Chondrocyte (in vitro differentiated cells): Measurements from ENCODE around the gene NEURL2. TPM values are rescaled to one million over a fixed set of nuclear protein-coding genes. Genes with fewer than 3 reads are reported as not detected.
A peak's percentile ranks its signal among the peaks of the same experiment; 100 is the strongest.
"Not testable (repeated sequence)": the region's sequence is repeated elsewhere in the genome, so short reads cannot be mapped to it uniquely, and the experiment has no call there.

Experiments
- DNase-seq: peaks from one replicate; pipeline ENCODE4 v3.0.0; 2021; ENCODE audit warnings: mixed read lengths, low spot score
- H3K27ac Mint-ChIP-seq: one replicate; pipeline ENCODE4 v1.8.0; 2021; ENCODE audit warnings: mild to moderate bottlenecking, moderate library complexity, mixed read lengths; ENCODE audit not compliant: unreplicated experiment
- H3K27me3 Mint-ChIP-seq: 2 replicates; pipeline ENCODE4 v1.8.0; 2021; ENCODE audit warnings: low read depth, mixed read lengths
- H3K36me3 Mint-ChIP-seq: 2 replicates; pipeline ENCODE4 v1.8.0; 2021; ENCODE audit warnings: low read depth, mixed read lengths
- H3K4me1 Mint-ChIP-seq: 2 replicates; pipeline ENCODE4 v1.8.0; 2021; ENCODE audit warnings: low read depth, mild to moderate bottlenecking, mixed read lengths
- H3K4me3 Mint-ChIP-seq: one replicate; pipeline ENCODE4 v1.8.0; 2021; ENCODE audit warnings: mild to moderate bottlenecking, moderate library complexity, mixed read lengths; ENCODE audit not compliant: unreplicated experiment
- H3K9me3 Mint-ChIP-seq: 2 replicates; pipeline ENCODE4 v1.8.0; 2021; ENCODE audit warnings: low read depth, mixed read lengths
- CTCF ChIP-seq: fragments of 200-600 bp; sonication (generic); IDR thresholded peaks from 2 replicates; pipeline ENCODE4 v1.5.0; 2021; ENCODE audit warnings: antibody characterized with exemption, mild to moderate bottlenecking, moderate library complexity
- total RNA-seq: library from RNA; stranded (reverse); gene quantifications from 3 replicates; pipeline ENCODE4 v1.2.1, GENCODE V29; 2021

Gene NEURL2
- total RNA-seq, 1 donor from 2014 or later = 1.8 TPM

GRCh38 chr20:45880988-45881788, 9.8 kb downstream of the NEURL2 start, which contains the start of gene ZSWIM1:
ZSWIM1 (plus strand) TSS chr20:45881227; CDS start chr20:45882593, 1,366 bp downstream.
- Mint-ChIP-seq H3K27me3 (no peaks in the 10 kb centered on the region), H3K9me3 (no peaks in the 10 kb centered on the region), H3K36me3 (peaks cover 10% of the 10 kb centered on the region), H3K4me3 (peak within 1 kb of the TSS; percentile 85), H3K4me1 (peaks cover 26% of the 10 kb centered on the region), H3K27ac (peak within 1 kb of the TSS; percentile 93)
- no peak for TF ChIP-seq CTCF
- peak; percentile 99 for DNase-seq

GRCh38 chr20:45878076-45878761, 12.8 kb downstream of the NEURL2 start:
- TF ChIP-seq CTCF = no peak
- DNase-seq = no peak
- no peak overlapping the region for H3K27ac Mint-ChIP-seq
- no peaks in the 10 kb centered on the region for H3K27me3 Mint-ChIP-seq
- no peak overlapping the region for H3K4me3 Mint-ChIP-seq
- peaks cover 17% of the 10 kb centered on the region for H3K4me1 Mint-ChIP-seq
- no peaks in the 10 kb centered on the region for H3K9me3 Mint-ChIP-seq
- peaks cover 8% of the 10 kb centered on the region for H3K36me3 Mint-ChIP-seq

GRCh38 chr20:45874576-45874975, 16.4 kb downstream of the NEURL2 start:
- no peaks in the 10 kb centered on the region for H3K4me1 Mint-ChIP-seq
- H3K9me3 Mint-ChIP-seq = no peaks in the 10 kb centered on the region
- TF ChIP-seq CTCF = no peak
- H3K36me3 Mint-ChIP-seq = peaks cover 5% of the 10 kb centered on the region
- no peak overlapping the region for H3K4me3 Mint-ChIP-seq
- H3K27me3 Mint-ChIP-seq = no peaks in the 10 kb centered on the region
- DNase-seq = no peak
- no peak overlapping the region for H3K27ac Mint-ChIP-seq

- not testable (repeated sequence) for H3K4me1 Mint-ChIP-seq, H3K4me3 Mint-ChIP-seq, H3K27me3 Mint-ChIP-seq, H3K9me3 Mint-ChIP-seq, DNase-seq, H3K27ac Mint-ChIP-seq, H3K36me3 Mint-ChIP-seq
Observed at GRCh38 chr20:45874104-45874481, 16.9 kb downstream of the NEURL2 start.

GRCh38 chr20:45873409-45874103, 17.5 kb downstream of the NEURL2 start:
- TF ChIP-seq CTCF = no peak
- DNase-seq = no peak
- Mint-ChIP-seq H3K4me1 (no peaks in the 10 kb centered on the region), H3K36me3 (peaks cover 5% of the 10 kb centered on the region), H3K27me3 (no peaks in the 10 kb centered on the region), H3K9me3 (no peaks in the 10 kb centered on the region), H3K27ac (no peak overlapping the region), H3K4me3 (no peak overlapping the region)
